ENCODE measurements around the gene NPAT.
A peak's percentile ranks its signal among the peaks of the same experiment; 100 is the strongest.

The NPAT gene

GRCh38 chr11:108204376-108204775 lies 18.1 kb downstream of the NPAT start:
- H3K36me3 ChIP-seq (ENCODE audit: insufficient read depth, low read length) = peaks cover 87% of the 10 kb centered on the region
- no peak for ATAC-seq (ENCODE audit: insufficient read depth, low read depth)
- no peak for TF ChIP-seq EZH2 (IDR thresholded peaks at IDR 0.05; ENCODE audit: borderline replicate concordance, low read depth, low read length, severe bottlenecking)
- TF ChIP-seq, protein P1, sequence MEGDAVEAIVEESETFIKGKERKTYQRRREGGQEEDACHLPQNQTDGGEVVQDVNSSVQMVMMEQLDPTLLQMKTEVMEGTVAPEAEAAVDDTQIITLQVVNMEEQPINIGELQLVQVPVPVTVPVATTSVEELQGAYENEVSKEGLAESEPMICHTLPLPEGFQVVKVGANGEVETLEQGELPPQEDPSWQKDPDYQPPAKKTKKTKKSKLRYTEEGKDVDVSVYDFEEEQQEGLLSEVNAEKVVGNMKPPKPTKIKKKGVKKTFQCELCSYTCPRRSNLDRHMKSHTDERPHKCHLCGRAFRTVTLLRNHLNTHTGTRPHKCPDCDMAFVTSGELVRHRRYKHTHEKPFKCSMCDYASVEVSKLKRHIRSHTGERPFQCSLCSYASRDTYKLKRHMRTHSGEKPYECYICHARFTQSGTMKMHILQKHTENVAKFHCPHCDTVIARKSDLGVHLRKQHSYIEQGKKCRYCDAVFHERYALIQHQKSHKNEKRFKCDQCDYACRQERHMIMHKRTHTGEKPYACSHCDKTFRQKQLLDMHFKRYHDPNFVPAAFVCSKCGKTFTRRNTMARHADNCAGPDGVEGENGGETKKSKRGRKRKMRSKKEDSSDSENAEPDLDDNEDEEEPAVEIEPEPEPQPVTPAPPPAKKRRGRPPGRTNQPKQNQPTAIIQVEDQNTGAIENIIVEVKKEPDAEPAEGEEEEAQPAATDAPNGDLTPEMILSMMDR (IDR thresholded peaks at IDR 0.05; ENCODE audit: borderline replicate concordance, extremely low read depth, low read length, poor library complexity, severe bottlenecking) = no peak

GRCh38 chr11:108203075-108203474 lies 19.4 kb downstream of the NPAT start:
- DNase-seq (no peak), ATAC-seq (ENCODE audit: insufficient read depth, low read depth) (no peak)
- no peak overlapping the region for H3K9ac ChIP-seq (ENCODE audit: low read depth, low read length)
- no peak overlapping the region for H3K27ac ChIP-seq (ENCODE audit: low read length)
- peaks cover 39% of the 10 kb centered on the region for H3K9me3 ChIP-seq (ENCODE audit: insufficient read depth, low read length, severe bottlenecking)
- no peaks in the 10 kb centered on the region for H3K4me1 ChIP-seq (ENCODE audit: insufficient read depth, low read length)
- H3K36me3 ChIP-seq (ENCODE audit: insufficient read depth, low read length) = peaks cover 85% of the 10 kb centered on the region
- TF ChIP-seq EZH2 (IDR thresholded peaks at IDR 0.05; ENCODE audit: borderline replicate concordance, low read depth, low read length, severe bottlenecking) = no peak
- TF ChIP-seq, protein P1 (IDR thresholded peaks at IDR 0.05; ENCODE audit: borderline replicate concordance, extremely low read depth, low read length, poor library complexity, severe bottlenecking) = no peak
- H2AFZ ChIP-seq (ENCODE audit: low read depth, low read length) = no peak overlapping the region
- H3K79me2 ChIP-seq (ENCODE audit: insufficient read depth, low read length) = peaks cover 100% of the 10 kb centered on the region
- no peak overlapping the region for H3K4me2 ChIP-seq (ENCODE audit: insufficient read depth, low read length)
- no peaks in the 10 kb centered on the region for H3K27me3 ChIP-seq (ENCODE audit: insufficient read depth, low read length, poor library complexity)
- peaks cover 48% of the 10 kb centered on the region for H4K20me1 ChIP-seq (ENCODE audit: insufficient read depth, low read length)
- H3K4me3 ChIP-seq (ENCODE audit: low read depth in 1 of 2, low read length in 2 of 2) = no peak overlapping the region

More at GRCh38 chr11:108204376-108204775, 18.1 kb downstream of the NPAT start:
- DNase-seq = no peak
- peaks cover 36% of the 10 kb centered on the region for H4K20me1 ChIP-seq (ENCODE audit: insufficient read depth, low read length)
- H3K4me1 ChIP-seq (ENCODE audit: insufficient read depth, low read length) = no peaks in the 10 kb centered on the region
- no peak overlapping the region for H3K9ac ChIP-seq (ENCODE audit: low read depth, low read length)
- no peak overlapping the region for H3K27ac ChIP-seq (ENCODE audit: low read length)
- no peak overlapping the region for H3K4me2 ChIP-seq (ENCODE audit: insufficient read depth, low read length)
- H3K79me2 ChIP-seq (ENCODE audit: insufficient read depth, low read length) = peaks cover 100% of the 10 kb centered on the region
- H3K4me3 ChIP-seq (ENCODE audit: low read depth in 1 of 2, low read length in 2 of 2) = no peak overlapping the region
- H2AFZ ChIP-seq (ENCODE audit: low read depth, low read length) = no peak overlapping the region
- H3K9me3 ChIP-seq (ENCODE audit: insufficient read depth, low read length, severe bottlenecking) = peaks cover 50% of the 10 kb centered on the region
- H3K27me3 ChIP-seq (ENCODE audit: insufficient read depth, low read length, poor library complexity) = no peaks in the 10 kb centered on the region

GRCh38 chr11:108199446-108200321 lies 22.8 kb downstream of the NPAT start:
- H3K27ac ChIP-seq (ENCODE audit: low read length) = peak overlapping the region; percentile 23; the same call in 1 of the 2 replicates
- no peak overlapping the region for H2AFZ ChIP-seq (ENCODE audit: low read depth, low read length)
- H3K27me3 ChIP-seq (ENCODE audit: insufficient read depth, low read length, poor library complexity) = no peaks in the 10 kb centered on the region
- TF ChIP-seq EZH2 (IDR thresholded peaks at IDR 0.05; ENCODE audit: borderline replicate concordance, low read depth, low read length, severe bottlenecking) = no peak
- TF ChIP-seq, protein P1 (IDR thresholded peaks at IDR 0.05; ENCODE audit: borderline replicate concordance, extremely low read depth, low read length, poor library complexity, severe bottlenecking) = no peak
- H3K36me3 ChIP-seq (ENCODE audit: insufficient read depth, low read length) = peaks cover 84% of the 10 kb centered on the region
- H4K20me1 ChIP-seq (ENCODE audit: insufficient read depth, low read length) = peaks cover 50% of the 10 kb centered on the region
- ATAC-seq (ENCODE audit: insufficient read depth, low read depth) (no peak), DNase-seq (no peak)
- H3K79me2 ChIP-seq (ENCODE audit: insufficient read depth, low read length) = peaks cover 99% of the 10 kb centered on the region
- H3K4me2 ChIP-seq (ENCODE audit: insufficient read depth, low read length) = no peak overlapping the region
- H3K4me3 ChIP-seq (ENCODE audit: low read depth in 1 of 2, low read length in 2 of 2) = no peak overlapping the region
- H3K9me3 ChIP-seq (ENCODE audit: insufficient read depth, low read length, severe bottlenecking) = peaks cover 8% of the 10 kb centered on the region
- H3K9ac ChIP-seq (ENCODE audit: low read depth, low read length) = no peak overlapping the region
- no peaks in the 10 kb centered on the region for H3K4me1 ChIP-seq (ENCODE audit: insufficient read depth, low read length)
